HL-60 (cell line): ENCODE measurements around the gene MAP3K14.

Source experiments
- GABPA ChIP-seq: IDR thresholded peaks from 2 replicates; pipeline ENCODE4 v1.6.1; 2012; ENCODE audit warnings: low read depth
- POLR2AphosphoS5 ChIP-seq: IDR thresholded peaks from 2 replicates; pipeline ENCODE4 v1.6.1; 2012; ENCODE audit warnings: low read depth
- SPI1 ChIP-seq: IDR thresholded peaks from 2 replicates; pipeline ENCODE4 v1.6.1; 2012; ENCODE audit warnings: low read depth, mild to moderate bottlenecking, borderline replicate concordance
- TF ChIP-seq, protein P1 (sequence below): IDR thresholded peaks from 2 replicates; pipeline ENCODE4 v1.6.1; 2012; ENCODE audit warnings: low read depth; ENCODE audit not compliant: insufficient replicate concordance
- TF ChIP-seq, protein P2 (sequence below): IDR thresholded peaks from one replicate; pipeline ENCODE4 v1.5.1; 2011; ENCODE audit warnings: low read length, control low read depth, inconsistent platforms; ENCODE audit not compliant: insufficient read depth

- TF ChIP-seq, protein P1, sequence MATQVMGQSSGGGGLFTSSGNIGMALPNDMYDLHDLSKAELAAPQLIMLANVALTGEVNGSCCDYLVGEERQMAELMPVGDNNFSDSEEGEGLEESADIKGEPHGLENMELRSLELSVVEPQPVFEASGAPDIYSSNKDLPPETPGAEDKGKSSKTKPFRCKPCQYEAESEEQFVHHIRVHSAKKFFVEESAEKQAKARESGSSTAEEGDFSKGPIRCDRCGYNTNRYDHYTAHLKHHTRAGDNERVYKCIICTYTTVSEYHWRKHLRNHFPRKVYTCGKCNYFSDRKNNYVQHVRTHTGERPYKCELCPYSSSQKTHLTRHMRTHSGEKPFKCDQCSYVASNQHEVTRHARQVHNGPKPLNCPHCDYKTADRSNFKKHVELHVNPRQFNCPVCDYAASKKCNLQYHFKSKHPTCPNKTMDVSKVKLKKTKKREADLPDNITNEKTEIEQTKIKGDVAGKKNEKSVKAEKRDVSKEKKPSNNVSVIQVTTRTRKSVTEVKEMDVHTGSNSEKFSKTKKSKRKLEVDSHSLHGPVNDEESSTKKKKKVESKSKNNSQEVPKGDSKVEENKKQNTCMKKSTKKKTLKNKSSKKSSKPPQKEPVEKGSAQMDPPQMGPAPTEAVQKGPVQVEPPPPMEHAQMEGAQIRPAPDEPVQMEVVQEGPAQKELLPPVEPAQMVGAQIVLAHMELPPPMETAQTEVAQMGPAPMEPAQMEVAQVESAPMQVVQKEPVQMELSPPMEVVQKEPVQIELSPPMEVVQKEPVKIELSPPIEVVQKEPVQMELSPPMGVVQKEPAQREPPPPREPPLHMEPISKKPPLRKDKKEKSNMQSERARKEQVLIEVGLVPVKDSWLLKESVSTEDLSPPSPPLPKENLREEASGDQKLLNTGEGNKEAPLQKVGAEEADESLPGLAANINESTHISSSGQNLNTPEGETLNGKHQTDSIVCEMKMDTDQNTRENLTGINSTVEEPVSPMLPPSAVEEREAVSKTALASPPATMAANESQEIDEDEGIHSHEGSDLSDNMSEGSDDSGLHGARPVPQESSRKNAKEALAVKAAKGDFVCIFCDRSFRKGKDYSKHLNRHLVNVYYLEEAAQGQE, result no peak
- TF ChIP-seq, protein P2, sequence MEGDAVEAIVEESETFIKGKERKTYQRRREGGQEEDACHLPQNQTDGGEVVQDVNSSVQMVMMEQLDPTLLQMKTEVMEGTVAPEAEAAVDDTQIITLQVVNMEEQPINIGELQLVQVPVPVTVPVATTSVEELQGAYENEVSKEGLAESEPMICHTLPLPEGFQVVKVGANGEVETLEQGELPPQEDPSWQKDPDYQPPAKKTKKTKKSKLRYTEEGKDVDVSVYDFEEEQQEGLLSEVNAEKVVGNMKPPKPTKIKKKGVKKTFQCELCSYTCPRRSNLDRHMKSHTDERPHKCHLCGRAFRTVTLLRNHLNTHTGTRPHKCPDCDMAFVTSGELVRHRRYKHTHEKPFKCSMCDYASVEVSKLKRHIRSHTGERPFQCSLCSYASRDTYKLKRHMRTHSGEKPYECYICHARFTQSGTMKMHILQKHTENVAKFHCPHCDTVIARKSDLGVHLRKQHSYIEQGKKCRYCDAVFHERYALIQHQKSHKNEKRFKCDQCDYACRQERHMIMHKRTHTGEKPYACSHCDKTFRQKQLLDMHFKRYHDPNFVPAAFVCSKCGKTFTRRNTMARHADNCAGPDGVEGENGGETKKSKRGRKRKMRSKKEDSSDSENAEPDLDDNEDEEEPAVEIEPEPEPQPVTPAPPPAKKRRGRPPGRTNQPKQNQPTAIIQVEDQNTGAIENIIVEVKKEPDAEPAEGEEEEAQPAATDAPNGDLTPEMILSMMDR, result no peak
- TF ChIP-seq GABPA (no peak), POLR2AphosphoS5 (no peak), SPI1 (no peak)
Observed at GRCh38 chr17:45223539-45224528, 93.0 kb downstream of the MAP3K14 start.
